GM20431 (cell line): ENCODE measurements around the gene PCDHGA1.
"Not testable (repeated sequence)": the region's sequence is repeated elsewhere in the genome, so short reads cannot be mapped to it uniquely, and the experiment has no call there.

Experiments used
- in situ Hi-C: fragments of 300-500 bp; cut with MseI, MboI; formaldehyde crosslinking; loops from one replicate; pipeline ENCODE4 v1.15.0; 2020; ENCODE audit warnings: low sequenced_read_pairs; ENCODE audit not compliant: unreplicated experiment

The PCDHGA1 gene

GRCh38 chr5:141345327-141345726, 15.0 kb downstream of the PCDHGA1 start:
- in situ Hi-C loops: no loop called here

GRCh38 chr5:141346017-141346416, 15.7 kb downstream of the PCDHGA1 start:
- in situ Hi-C loops: not testable (repeated sequence)

- in situ Hi-C loops: no loop called here
Measured at GRCh38 chr5:141349917-141350619, 19.8 kb downstream of the PCDHGA1 start, which contains the start of gene PCDHGB1. Gene PCDHGB1 (plus strand): TSS chr5:141350099. CDS start chr5:141350261, 162 bp downstream.

GRCh38 chr5:141351591-141351990, 21.3 kb downstream of the PCDHGA1 start:
- in situ Hi-C loops: no loop called here

- in situ Hi-C loops: no loop called here
Measured at GRCh38 chr5:141354900-141355469, 24.7 kb downstream of the PCDHGA1 start, which contains the start of gene PCDHGA4. Gene PCDHGA4 (plus strand): TSS chr5:141355021. CDS start chr5:141355108, 87 bp downstream.

GRCh38 chr5:141355641-141356040, 25.3 kb downstream of the PCDHGA1 start:
- in situ Hi-C loops: no loop called here

- in situ Hi-C loops: no loop called here
Measured at GRCh38 chr5:141356133-141356532, 25.8 kb downstream of the PCDHGA1 start.

GRCh38 chr5:141356950-141357349, 26.6 kb downstream of the PCDHGA1 start:
- in situ Hi-C loops: no loop called here

- in situ Hi-C loops: no loop called here
Measured at GRCh38 chr5:141359790-141360426, 29.6 kb downstream of the PCDHGA1 start, which contains the start of gene PCDHGB2. Gene PCDHGB2 (plus strand): TSS chr5:141359994. CDS start chr5:141360136, 142 bp downstream.

- in situ Hi-C loops: no loop called here
Measured at GRCh38 chr5:141360685-141361084, 30.4 kb downstream of the PCDHGA1 start.

GRCh38 chr5:141362719-141363118, 32.4 kb downstream of the PCDHGA1 start:
- in situ Hi-C loops: no loop called here

GRCh38 chr5:141363952-141364660, 33.8 kb downstream of the PCDHGA1 start, which contains the start of gene PCDHGA5:
Gene PCDHGA5 (plus strand): TSS chr5:141364162. CDS start chr5:141364331, 169 bp downstream.
- in situ Hi-C loops: no loop called here

GRCh38 chr5:141366016-141366896, 35.9 kb downstream of the PCDHGA1 start:
- in situ Hi-C loops: no loop called here

- in situ Hi-C loops: no loop called here
Measured at GRCh38 chr5:141369994-141370848, 39.9 kb downstream of the PCDHGA1 start, which contains the start of gene PCDHGB3. Gene PCDHGB3 (plus strand): TSS chr5:141370242. CDS start chr5:141370395, 153 bp downstream.

- in situ Hi-C loops: no loop called here
Measured at GRCh38 chr5:141371572-141372475, 41.5 kb downstream of the PCDHGA1 start.

- in situ Hi-C loops: no loop called here
Measured at GRCh38 chr5:141373673-141374317, 43.5 kb downstream of the PCDHGA1 start, which contains the start of gene PCDHGA6. Gene PCDHGA6 (plus strand): TSS chr5:141373891. CDS start chr5:141374084, 193 bp downstream.

- in situ Hi-C loops: no loop called here
Measured at GRCh38 chr5:141374627-141375026, 44.3 kb downstream of the PCDHGA1 start.
